ENCODE measurements around the gene AMT.

Gene AMT, protein sequence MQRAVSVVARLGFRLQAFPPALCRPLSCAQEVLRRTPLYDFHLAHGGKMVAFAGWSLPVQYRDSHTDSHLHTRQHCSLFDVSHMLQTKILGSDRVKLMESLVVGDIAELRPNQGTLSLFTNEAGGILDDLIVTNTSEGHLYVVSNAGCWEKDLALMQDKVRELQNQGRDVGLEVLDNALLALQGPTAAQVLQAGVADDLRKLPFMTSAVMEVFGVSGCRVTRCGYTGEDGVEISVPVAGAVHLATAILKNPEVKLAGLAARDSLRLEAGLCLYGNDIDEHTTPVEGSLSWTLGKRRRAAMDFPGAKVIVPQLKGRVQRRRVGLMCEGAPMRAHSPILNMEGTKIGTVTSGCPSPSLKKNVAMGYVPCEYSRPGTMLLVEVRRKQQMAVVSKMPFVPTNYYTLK

DNA sequence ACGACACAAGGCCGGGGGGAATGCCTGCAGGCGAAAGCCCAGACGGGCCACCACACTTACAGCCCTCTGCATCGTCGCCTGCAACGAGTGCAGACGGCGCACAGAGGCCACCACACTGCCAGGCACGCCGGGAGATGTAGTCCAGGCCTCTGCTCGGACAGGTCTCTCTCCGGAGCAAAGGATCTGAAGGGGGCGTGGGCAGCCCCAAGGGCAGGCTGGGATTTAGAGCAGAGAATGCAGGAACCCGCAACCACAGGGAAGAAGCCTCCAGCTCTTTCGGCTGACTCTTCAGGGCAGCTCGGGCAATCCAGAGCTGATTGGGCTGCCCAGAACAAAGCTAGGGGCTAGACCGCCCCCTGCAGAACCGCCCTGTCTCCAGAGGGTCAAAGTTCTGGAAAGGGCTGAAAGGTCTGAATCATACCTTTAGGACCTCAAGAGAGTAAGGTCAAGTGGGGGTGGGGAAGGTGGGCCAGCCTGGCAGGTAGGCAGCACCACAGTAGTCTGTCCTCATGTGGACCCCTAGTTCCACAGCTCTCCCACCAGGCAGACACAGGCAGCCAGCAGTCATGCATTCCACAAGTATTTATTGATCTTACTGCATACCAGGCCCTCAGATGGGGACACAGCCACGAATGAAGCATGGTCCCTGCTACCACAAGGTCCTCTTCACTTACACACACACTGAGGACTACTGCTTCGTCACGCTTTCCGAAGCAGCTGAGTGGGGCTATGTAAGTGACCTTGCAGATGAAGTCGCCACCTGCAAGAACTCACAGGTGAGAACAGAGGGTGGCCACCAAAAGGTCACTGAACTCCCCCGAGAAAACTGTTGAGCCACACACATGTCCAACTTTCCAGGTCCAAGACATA lies at the start of gene AMT:
AMT (minus strand) TSS at position 95 of the 870 bp plus-strand sequence; CDS start at position 72, 23 bp downstream.
- no peak for DNase-seq (ENCODE audit: low read depth, low spot score)

DNA sequence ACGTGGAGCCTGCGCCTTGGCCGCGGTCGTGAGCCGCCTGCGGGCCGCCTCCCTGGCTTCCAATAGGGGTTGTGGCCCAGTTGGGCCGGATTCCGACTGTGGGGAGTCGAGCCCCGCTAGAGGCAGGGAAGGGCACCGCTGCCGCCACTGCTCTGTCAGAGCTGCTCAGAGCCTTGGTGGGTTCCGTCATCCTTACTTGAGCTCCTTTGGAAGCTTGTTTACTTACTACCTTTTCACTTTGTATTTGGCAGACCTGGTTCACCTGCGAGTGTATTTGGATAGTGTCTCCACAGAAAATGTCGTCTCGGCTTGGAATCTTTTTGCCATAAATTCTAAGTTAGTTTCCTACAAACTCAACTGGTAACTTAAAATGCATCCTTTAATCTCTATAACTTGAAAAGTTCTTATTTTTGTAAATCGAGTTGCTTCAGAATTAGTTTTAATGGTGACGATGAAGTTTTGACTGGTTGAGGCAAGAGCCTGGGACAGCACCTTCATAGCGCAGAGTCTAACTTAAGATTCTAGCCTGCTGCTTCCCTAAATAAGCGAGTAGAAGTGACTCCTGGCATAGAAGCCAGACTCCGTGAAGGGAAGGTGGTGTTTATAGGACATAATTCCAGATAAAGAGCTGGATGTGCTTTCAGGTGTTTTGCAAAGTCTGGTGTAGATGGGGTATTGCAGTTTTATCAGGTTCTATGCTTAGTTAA lies 48.6 kb upstream of the AMT start:
- DNase-seq (ENCODE audit: low read depth, low spot score): no peak

DNA sequence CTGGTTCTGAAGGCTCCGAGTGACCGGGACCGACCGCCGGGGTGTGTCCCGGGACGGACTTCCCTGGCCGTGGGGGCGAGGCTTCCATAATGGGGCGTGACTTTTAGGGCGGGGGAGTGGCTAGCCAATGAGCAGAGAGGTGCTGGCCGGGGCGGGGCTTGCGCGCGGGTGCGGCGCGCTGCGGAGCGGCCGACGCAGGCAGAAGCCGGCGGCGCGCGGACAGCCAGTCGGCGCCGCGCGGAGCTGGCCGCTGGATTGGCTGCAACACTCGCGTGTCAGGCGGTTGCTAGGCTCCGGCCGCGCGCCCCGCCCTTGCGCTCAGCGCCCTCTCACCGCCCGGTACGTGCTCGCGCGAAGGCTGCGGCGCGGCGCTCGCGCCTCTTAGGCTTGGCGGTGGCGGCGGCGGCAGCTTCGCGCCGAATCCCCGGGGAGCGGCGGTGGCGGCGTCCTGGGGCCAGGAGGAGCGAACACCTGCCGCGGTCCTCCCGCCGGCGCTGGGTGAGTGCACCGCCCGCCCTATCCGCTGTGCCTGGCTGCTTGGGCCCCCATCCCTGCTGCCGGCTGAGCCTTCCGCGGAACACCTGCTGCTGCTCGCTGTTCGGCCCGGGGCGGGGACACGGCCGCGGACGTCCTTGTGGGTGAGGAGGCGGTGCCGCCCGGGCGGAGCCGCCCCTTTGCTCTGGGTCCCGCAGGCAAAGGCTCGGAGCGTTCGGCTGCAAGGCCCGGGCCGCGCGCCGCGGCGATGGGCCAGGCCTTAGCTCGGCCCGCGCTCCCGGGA lies 47.9 kb upstream of the AMT start, which contains the start of gene DAG1:
DAG1 (plus strand) TSS at position 332 of the 778 bp plus-strand sequence. CDS start 40,268 bp downstream, outside the sequence.
- DNase-seq (ENCODE audit: low read depth, low spot score): peak; percentile 71

DNA sequence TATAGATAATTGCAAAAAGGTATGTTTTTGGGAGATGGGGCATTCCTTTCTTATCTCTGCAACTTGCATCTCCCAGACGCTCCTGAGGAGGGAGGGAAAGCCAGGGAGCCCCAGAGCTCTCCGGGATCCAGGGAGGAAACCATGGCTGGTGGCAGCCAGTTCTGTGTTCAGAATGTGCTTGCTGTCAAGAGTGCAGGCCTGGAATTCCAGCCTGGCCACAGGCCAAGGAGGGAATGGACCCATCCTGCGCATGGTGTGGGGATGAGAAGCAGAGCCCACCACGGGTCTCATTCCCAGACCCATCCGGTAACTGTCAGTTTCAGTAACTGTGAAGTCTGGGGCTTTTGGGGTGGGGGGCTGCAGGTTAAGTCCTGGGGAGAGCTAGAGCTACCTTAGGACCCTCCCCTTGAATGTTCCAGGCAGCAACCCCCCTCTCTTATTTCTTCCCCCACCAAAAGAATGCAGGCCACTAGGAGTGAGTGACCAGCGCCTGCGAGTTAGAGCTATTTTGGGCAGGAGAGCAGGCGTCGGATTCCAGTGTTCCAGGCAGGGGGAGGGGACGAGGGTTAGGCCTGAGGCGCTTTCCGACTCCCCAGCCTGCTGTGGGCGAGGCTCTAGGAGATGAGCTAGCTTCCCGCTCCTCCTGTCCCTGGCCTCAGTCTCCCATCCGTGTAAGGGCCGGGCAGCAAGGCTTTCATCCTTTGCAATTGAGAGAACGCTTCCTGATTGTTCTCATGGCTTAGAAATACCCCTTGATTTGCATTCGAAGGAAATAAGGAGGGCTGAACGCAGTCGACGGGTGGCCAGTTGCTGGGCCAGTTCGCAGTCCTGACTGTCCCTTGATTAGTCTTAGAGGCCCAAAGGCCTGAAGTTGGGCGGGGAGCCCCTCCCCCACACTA lies 47.0 kb upstream of the AMT start:
- DNase-seq (ENCODE audit: low read depth, low spot score): no peak

DNA sequence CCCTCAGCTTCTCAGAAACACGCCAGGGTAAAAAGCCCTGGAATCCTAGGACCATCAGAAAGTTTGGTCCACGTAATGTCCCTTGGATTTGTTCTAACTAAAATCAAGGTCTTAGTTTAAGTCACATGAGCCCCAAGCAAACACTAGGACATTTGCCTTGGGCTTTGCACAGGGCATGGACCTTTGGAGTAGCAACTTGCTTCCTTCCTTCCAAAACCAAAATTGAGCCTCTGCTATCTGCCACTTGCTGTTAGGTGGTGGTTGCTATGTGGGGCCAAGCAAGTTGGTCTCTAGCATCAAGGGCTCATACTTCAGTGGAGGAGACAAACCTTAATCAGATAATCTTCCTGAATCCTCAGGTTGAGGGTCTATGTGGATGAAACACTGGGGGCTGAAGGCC lies 43.8 kb upstream of the AMT start:
- DNase-seq (ENCODE audit: low read depth, low spot score): no peak

DNA sequence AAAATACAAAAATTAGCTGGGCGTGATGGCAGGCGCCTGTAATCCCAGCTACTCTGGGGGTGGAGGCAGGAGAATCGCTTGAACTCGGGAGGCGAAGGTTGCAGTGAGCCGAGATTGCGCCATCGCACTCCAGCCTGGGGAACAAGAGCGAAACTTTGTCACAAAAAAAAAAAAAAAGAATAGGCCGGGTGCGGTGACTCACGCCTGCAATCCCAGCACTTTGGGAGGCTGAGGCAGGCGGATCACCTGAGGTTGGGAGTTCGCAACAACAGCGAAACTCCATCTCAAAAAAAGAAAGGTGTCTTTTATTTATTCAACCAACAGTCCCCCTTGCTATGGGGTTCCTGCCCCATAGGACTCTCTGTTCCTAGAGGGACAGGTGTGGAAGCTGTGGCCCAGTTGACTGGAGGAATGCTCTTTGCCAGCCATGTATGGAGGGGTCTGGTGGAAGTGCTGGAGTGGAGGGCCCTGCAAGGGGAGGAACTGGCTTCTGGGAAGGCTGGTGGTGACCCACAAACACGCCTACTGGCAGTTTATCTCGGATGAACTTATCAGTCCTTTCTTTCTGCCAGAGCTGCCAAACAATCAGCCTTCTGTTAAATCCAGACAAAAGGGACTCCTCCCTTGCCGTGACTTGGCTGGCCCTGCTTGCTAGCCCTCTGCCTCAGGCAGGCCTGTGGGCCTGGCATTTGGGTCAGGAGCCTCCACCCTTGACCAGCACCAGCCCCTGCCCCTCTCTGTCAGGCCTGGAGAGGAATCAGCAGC lies 43.2 kb upstream of the AMT start:
- DNase-seq (ENCODE audit: low read depth, low spot score): no peak

DNA sequence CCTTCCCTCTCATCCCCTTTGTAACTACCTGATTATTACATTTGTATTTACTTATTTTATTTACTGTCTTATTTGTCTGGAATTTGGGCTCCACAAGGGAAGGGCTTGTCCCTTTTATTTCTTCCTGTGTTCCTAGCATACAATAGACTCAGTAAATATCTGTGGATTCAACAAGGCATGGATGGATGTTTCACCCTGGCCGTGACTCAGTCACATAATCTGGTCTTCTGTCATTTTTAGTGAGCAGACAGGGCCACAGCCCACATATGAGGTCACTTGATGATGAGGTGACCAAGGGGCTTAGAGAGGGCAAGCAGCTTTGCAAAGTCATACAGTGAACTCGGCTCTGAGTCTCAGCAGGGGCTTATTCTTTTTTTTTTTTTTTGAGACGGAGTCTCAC lies 39.9 kb upstream of the AMT start:
- no peak for DNase-seq (ENCODE audit: low read depth, low spot score)

DNA sequence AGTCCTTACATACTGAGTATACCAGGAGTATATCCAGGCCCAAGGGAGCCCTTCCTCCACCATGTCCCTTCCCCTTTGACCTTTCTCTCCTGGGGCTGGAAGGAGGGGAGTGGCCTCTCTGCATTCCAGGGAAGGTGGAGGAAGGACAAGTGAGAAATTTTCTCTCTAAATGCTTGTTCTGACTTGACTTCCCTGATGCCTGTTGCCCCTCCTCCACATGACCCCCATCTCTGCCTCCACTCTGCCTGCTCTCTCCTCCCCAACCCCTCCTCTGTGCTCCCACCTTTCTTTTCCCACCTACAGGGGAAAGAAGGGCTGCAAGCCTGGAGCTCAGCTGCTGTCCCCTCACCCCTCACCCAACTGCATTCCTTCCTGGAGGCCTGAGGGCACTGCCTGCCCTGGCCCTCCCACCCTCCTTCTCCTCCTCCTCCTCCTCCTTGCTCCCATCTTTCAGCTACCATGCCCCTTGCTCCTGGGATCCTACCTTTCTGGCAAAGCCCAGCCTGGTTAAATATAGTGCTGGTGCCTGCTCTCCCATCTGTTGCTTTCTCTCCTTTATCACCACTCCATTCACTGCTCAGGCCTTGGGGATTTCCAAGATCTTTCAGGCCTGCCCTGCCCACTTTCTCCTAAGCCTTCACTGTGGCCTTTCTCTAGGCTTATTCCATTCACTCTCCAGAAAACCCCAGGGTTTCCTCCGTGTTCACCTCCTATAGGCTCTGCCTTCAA lies 39.3 kb upstream of the AMT start:
- no peak for DNase-seq (ENCODE audit: low read depth, low spot score)

DNA sequence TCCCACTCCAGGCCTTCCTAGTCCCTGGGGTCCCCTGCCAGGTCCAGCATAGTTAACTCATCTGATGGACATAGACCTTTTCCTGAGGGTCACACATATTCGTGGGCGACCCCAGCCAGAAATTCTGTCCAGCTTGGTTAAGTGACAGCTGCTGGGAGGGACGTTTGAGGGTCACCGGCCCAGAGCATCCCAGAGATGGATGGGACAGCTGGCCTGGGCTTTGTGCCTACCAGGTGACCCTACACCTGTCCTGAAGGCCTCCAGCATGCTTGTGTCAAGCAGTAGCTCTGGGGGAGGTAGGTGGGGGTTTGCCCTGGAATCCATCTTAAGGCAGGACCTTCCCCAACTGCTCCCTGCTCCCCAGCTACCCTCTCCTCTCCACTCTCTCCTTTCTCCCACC lies 38.7 kb upstream of the AMT start:
- DNase-seq (ENCODE audit: low read depth, low spot score): no peak

DNA sequence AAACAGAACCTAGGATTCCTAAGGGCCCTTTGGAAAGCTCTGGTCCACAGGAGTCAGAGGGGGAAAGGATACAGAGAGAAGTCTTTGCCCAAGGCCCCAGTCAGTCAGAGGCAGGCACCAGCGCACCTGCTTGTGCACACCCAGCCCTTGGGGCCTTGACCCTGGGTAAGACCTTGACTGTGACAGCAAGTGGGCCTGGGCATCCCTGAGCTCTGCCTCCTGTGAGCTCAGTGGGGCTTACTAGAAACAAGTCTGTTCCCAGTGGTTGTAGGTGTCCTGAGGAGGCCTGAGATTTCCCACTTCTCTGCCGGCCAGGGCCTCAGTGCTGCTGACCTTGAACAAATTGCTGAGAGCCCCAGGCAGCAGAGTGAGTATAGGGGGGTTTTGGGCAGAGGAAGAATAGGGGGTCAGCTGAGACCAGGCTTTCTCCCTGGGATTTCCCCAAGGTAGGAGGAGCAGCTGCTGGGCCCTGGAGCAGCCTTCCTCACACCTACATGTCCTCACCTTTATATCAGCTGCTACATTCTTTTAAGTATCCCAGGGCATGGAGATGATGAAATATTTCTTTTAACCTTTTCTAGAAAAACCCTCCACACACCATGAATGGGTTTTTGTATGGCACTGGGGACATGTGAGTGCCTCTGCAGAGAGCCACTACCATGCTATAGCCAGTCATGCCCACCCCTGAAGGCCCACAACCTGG lies 38.1 kb upstream of the AMT start:
- DNase-seq (ENCODE audit: low read depth, low spot score): no peak

DNA sequence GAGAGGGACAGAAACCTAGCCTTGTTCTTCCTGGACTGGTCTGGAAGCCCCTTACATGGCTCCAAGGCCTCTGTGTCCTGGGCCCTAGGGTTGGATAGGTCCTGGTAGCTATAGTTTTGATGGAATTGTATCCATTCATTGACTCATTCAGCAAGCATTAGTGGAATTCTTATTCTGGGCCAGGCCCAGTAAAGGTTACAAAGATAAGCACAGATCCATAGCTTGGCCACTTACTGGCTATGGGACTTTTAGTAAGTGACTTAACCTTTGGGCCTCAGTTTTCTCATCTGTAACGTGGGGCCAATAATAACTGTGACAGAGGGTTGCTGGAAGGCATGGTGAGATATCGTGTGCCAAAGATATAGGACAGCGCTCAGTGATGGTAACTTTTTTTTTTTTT lies 34.2 kb upstream of the AMT start:
- no peak for DNase-seq (ENCODE audit: low read depth, low spot score)

DNA sequence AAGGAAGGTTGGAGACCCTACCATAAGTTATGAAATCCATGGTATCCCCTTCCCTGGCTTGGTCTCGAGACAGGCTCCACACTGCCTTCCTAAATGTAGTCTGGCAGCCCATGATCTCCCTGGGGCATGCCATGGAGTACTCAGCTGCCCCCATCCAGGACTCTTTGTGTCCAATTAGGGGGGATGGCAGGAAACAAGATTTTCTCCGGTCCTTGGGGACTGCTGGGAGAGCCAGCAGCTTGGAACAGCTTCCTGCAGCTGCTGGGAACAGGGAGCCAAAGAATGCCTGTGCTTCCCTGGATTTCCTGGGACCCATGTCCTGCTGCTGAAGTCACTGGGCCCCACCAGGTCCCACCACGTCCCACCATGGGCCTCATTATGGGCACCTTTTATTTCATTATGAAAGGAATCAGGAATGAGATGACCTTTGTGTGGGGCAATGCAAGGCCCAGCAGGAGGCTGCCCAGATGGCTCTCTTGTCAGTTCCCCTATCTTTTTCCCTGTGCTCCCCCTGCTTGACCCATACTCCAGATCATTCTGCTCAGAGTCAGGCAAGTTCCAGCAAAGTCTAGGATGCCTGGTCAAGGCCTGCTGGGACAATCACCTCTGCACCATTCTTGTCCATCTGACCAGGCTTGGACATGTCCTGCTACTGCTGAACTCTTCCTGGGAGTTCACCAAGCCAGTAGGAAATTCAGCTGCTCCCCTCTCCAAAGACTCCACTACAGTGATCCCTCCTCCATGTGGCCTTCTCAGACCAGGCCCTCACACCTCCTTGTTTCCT lies 32.8 kb upstream of the AMT start:
- no peak for DNase-seq (ENCODE audit: low read depth, low spot score)

DNA sequence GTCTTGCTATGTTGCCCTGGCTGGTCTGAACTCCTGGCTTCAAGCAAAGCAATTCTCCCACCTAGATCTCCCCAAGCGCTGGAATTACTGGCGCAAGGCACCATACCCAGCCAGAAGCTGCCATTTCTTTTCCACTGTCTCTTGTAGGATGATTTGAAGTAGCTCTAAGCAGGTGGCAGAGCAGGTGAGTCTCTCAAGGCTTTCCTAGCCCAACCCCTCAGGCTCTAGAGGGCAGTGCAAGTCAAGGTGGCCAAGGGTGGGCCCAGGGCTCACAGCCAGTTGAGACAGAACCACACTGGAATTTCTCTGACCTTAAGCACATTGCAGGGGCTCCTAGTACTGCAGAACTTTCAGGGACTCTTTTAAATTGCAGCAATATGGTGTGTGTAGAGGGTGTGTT lies 32.2 kb upstream of the AMT start:
- no peak for DNase-seq (ENCODE audit: low read depth, low spot score)

DNA sequence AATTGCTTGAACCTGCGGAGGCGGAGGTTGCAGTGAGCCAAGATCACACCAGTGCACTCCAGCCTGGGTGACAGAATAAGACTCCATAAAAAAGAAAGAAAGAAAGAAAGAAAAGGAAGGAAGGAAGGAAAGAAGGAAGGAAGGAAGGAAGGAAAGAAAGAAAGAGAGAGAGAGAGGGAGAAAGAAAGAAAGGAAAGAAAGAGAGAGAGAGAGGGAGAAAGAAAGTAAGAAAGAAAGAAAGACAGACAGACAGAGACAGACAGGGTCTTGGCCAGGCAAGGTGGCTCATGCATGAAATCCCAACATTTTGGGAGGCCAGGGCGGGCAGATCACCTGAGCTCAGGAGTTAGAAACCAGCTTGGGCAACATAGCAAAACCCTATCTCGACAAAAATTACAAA lies 31.3 kb upstream of the AMT start:
- no peak for DNase-seq (ENCODE audit: low read depth, low spot score)

DNA sequence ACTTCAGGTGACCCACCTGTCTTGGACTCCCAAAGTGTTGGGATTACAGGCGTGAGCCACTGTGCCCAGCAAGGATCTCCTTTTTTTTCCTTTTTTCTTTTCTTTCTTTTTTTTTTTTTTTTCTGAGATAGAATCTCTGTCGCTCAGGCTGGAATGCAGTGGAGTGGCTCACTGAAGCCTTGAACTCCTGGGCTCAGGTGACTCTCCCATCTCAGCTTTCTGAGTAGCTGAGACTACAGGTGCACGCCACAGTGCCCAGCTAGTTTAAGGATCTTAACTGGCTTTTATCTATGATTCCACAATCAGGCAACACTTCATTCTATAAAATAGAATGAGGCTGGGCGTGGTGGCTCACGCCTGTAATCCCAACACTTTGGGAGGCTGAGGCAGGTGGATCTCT lies 23.1 kb upstream of the AMT start:
- no peak for DNase-seq (ENCODE audit: low read depth, low spot score)

DNA sequence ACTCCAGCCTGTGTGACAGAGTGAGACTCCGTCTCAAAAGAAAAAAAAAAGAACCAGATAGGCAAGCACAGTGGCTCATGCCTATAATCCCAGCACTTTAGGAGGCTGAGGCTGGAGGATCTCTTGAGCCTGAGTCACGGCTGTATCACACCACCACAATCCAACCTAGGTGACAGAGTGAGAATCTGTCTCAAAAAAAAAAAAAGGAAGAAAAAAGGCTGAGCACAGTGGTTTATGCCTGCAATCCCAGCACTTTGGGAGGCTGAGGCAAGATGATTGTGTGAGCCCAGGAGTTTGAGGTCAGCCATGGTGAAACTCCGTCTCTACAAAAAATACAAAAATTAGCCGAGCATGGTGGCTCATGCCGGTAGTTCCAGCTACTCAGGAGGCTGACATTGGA lies 12.5 kb upstream of the AMT start:
- no peak for DNase-seq (ENCODE audit: low read depth, low spot score)

DNA sequence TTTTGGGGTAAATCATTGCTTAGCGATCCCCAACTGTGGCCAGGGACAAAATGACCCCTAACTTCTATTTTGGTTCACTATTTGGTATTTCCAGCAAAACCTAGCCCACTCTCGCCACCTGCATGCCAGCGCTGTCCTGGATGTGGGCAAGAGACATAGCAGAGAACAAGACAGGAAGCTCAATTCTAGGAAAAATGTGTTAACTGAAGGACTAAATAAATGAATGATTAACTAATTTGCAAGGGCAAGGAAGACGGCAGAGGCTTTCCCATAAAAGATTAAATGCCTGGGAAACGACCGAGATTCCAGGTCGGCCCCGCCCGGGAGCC lies 6.4 kb upstream of the AMT start:
- no peak for DNase-seq (ENCODE audit: low read depth, low spot score)

DNA sequence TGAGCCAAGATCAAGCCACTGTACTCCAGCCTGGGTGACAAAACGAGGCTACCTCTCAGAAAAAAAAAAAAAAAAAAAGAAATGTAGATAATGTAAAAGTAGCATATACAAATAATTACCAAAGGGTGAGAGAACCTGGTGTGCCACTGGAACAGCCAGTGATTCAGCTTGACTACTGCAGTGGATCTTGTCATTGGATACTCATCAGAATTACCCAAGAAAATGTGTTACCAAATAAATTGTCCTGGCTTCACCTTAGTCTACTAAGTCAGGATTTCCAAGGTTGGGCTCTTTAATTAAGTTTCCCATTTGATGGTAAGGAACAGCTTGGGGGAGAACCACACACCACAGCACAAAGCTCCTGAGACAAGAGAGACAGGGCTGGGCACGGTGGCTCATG lies 5.3 kb upstream of the AMT start:
- no peak for DNase-seq (ENCODE audit: low read depth, low spot score)
